ENCODE results near the gene USP34. TPM values are rescaled to one million over a fixed set of nuclear protein-coding genes. Genes with fewer than 3 reads are reported as not detected.
"Not testable (repeated sequence)": the region's sequence is repeated elsewhere in the genome, so short reads cannot be mapped to it uniquely, and the experiment has no call there.

USP34 gene
- total RNA-seq, 6 experiments from 2014 or later: 33.3 to 57.1 (median 41.5) TPM

GRCh38 chr2:61456746-61457420, 14.0 kb downstream of the USP34 start:
- Histone ChIP-seq H3K27ac (peak overlapping the region in 1 of 3 donors; percentile 29), H3K27me3 (no peaks in the 10 kb centered on the region), H3K36me3 (no peaks in the 10 kb centered on the region), H3K4me1 (peaks cover 0 to 20% (median 4%) of the 10 kb centered on the region in 4 donors), H3K9me3 (no peaks in the 10 kb centered on the region), H3K4me3 (no peak overlapping the region)
- TF ChIP-seq, protein P1, sequence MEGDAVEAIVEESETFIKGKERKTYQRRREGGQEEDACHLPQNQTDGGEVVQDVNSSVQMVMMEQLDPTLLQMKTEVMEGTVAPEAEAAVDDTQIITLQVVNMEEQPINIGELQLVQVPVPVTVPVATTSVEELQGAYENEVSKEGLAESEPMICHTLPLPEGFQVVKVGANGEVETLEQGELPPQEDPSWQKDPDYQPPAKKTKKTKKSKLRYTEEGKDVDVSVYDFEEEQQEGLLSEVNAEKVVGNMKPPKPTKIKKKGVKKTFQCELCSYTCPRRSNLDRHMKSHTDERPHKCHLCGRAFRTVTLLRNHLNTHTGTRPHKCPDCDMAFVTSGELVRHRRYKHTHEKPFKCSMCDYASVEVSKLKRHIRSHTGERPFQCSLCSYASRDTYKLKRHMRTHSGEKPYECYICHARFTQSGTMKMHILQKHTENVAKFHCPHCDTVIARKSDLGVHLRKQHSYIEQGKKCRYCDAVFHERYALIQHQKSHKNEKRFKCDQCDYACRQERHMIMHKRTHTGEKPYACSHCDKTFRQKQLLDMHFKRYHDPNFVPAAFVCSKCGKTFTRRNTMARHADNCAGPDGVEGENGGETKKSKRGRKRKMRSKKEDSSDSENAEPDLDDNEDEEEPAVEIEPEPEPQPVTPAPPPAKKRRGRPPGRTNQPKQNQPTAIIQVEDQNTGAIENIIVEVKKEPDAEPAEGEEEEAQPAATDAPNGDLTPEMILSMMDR (IDR thresholded peaks at IDR 0.05): no peak
- TF ChIP-seq POLR2A (IDR thresholded peaks at IDR 0.05): no peak
- WGBS (ENCODE audit: insufficient coverage, low coverage, low lambda C conversion rate, missing lambda C conversion rate): 87% methylated on average over 6 of the region's 6 CpGs
- ATAC-seq (peak in 1 of 4 donors; percentile 16), DNase-seq (no peak)
- intact Hi-C loops (cut with DNase I): no loop called here

GRCh38 chr2:61456070-61456745, 14.7 kb downstream of the USP34 start:
- H3K27me3 ChIP-seq: no peaks in the 10 kb centered on the region
- no peak for TF ChIP-seq POLR2A (IDR thresholded peaks at IDR 0.05)
- TF ChIP-seq, protein P1 (IDR thresholded peaks at IDR 0.05): no peak
- peak in 3 of 4 donors; percentile 47 to 86 (median 59) for ATAC-seq
- 48% methylated on average over 5 of the region's 5 CpGs for WGBS (ENCODE audit: insufficient coverage, low coverage, low lambda C conversion rate, missing lambda C conversion rate)
- H3K9me3 ChIP-seq: no peaks in the 10 kb centered on the region
- peaks cover 0 to 20% (median 4%) of the 10 kb centered on the region in 4 donors for H3K4me1 ChIP-seq
- H3K4me3 ChIP-seq: no peak overlapping the region
- H3K36me3 ChIP-seq: no peaks in the 10 kb centered on the region
- DNase-seq: no peak
- H3K27ac ChIP-seq: peak overlapping the region in 1 of 3 donors; percentile 29
- intact Hi-C loops (cut with DNase I): no loop called here

DNA sequence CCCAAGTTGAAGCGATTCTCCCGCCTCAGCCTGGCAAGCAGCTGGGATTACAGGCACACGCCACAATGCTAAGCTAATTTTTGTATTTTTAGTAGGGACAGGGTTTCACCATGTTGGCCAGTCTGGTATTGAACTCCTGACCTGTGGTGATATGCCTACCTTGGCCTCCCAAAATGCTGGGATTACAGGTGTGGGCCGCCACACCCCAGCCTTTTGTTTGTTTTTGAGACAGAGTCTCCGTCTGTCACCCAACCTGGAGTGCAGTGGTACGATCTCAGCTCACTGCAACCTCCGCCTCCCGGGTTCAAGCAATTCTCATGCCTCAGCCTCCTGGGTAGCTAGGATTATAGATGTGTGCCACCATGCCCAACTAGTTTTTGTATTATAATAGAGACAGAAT, 15.9 kb downstream of the USP34 start:
- peaks cover 0 to 26% (median 7%) of the 10 kb centered on the region in 4 donors for H3K4me1 ChIP-seq
- H3K36me3 ChIP-seq; H3K9me3 ChIP-seq; intact Hi-C loops (cut with DNase I); H3K27me3 ChIP-seq; DNase-seq; H3K4me3 ChIP-seq; ATAC-seq; H3K27ac ChIP-seq: not testable (repeated sequence)
- WGBS (ENCODE audit: insufficient coverage, low coverage, low lambda C conversion rate, missing lambda C conversion rate): 100% methylated on average over 4 of the region's 8 CpGs

- intact Hi-C loops (cut with DNase I): no loop called here
- TF ChIP-seq, protein P1 (IDR thresholded peaks at IDR 0.05): no peak
- no peak for TF ChIP-seq POLR2A (IDR thresholded peaks at IDR 0.05)
- no peak for ATAC-seq
These were observed 16.5 kb downstream of the USP34 start for GRCh38 chr2:61454383-61454782.

GRCh38 chr2:61452392-61452791, 18.5 kb downstream of the USP34 start:
- no peak for ATAC-seq

More at GRCh38 chr2:61454383-61454782, 16.5 kb downstream of the USP34 start:
- 90% methylated on average over 5 of the region's 5 CpGs for whole genome bisulfite sequencing (ENCODE audit: insufficient coverage, low coverage, low lambda C conversion rate, missing lambda C conversion rate)
- no peak overlapping the region for H3K27ac ChIP-seq
- no peaks in the 10 kb centered on the region for H3K27me3 ChIP-seq
- DNase-seq: no peak
- no peak overlapping the region for H3K4me3 ChIP-seq
- no peaks in the 10 kb centered on the region for H3K9me3 ChIP-seq
- H3K36me3 ChIP-seq: no peaks in the 10 kb centered on the region
- peaks cover 0 to 27% (median 8%) of the 10 kb centered on the region in 4 donors for H3K4me1 ChIP-seq

More at GRCh38 chr2:61452392-61452791, 18.5 kb downstream of the USP34 start:
- no peak for DNase-seq
- 94% methylated on average over 5 of the region's 8 CpGs for WGBS (ENCODE audit: insufficient coverage, low coverage, low lambda C conversion rate, missing lambda C conversion rate)
- H3K9me3 ChIP-seq: no peaks in the 10 kb centered on the region
- H3K27ac ChIP-seq: no peak overlapping the region
- intact Hi-C loops (cut with DNase I): no loop called here
- H3K36me3 ChIP-seq: no peaks in the 10 kb centered on the region
- H3K27me3 ChIP-seq: no peaks in the 10 kb centered on the region
- no peak overlapping the region for H3K4me3 ChIP-seq
- H3K4me1 ChIP-seq: peaks cover 0 to 20% (median 8%) of the 10 kb centered on the region in 4 donors
- TF ChIP-seq POLR2A (IDR thresholded peaks at IDR 0.05): no peak
- TF ChIP-seq, protein P1 (IDR thresholded peaks at IDR 0.05): no peak
